ENCODE measurements around the gene CISH. TPM values are rescaled to one million over a fixed set of nuclear protein-coding genes. Genes with fewer than 3 reads are reported as not detected.
A peak's percentile ranks its signal among the peaks of the same experiment; 100 is the strongest.

The CISH gene
- total and polyA plus RNA-seq, 4 donors = 4.7 to 32.5 (median 24.3) TPM

DNA sequence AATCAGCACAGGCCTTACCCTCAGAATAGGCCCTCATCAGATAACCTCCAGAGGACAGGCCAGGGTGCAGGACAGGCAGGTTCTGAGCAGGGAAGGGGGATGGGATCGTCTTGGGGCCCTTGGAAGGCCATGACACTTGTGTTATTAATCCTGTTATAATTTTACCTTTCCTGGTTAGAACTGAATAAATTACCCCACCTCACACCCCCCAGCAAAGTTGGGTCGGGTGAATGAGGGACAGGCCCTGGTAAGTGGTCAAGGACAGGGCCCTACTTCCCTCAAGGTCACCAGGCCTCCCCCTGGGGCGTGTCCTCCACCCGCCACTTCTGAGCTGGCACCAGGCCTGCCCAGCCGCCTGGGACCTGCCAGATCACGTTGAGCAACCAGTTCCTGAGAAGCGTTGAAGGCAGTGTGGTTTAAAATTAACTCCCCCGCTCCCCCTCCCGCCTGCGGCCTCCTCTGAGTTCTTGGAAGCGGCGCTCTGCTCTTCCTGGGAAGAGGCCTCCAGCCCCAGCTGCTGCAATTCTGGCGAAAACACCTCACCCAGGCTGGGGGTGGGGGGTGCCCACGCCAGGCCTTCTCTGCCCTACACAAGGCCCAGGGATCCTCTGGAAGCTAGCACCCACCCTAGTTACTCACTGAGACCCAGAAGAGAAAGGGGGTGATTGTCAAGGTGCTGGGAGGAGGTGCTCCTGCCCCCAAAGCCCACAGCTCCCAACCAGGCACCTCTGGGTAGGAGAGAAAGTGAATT is 10.6 kb downstream of the CISH start (continued):
- TF ChIP-seq, protein P1, sequence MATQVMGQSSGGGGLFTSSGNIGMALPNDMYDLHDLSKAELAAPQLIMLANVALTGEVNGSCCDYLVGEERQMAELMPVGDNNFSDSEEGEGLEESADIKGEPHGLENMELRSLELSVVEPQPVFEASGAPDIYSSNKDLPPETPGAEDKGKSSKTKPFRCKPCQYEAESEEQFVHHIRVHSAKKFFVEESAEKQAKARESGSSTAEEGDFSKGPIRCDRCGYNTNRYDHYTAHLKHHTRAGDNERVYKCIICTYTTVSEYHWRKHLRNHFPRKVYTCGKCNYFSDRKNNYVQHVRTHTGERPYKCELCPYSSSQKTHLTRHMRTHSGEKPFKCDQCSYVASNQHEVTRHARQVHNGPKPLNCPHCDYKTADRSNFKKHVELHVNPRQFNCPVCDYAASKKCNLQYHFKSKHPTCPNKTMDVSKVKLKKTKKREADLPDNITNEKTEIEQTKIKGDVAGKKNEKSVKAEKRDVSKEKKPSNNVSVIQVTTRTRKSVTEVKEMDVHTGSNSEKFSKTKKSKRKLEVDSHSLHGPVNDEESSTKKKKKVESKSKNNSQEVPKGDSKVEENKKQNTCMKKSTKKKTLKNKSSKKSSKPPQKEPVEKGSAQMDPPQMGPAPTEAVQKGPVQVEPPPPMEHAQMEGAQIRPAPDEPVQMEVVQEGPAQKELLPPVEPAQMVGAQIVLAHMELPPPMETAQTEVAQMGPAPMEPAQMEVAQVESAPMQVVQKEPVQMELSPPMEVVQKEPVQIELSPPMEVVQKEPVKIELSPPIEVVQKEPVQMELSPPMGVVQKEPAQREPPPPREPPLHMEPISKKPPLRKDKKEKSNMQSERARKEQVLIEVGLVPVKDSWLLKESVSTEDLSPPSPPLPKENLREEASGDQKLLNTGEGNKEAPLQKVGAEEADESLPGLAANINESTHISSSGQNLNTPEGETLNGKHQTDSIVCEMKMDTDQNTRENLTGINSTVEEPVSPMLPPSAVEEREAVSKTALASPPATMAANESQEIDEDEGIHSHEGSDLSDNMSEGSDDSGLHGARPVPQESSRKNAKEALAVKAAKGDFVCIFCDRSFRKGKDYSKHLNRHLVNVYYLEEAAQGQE (IDR thresholded peaks at IDR 0.05) = peak; percentile 83
- TF ChIP-seq, protein P2, sequence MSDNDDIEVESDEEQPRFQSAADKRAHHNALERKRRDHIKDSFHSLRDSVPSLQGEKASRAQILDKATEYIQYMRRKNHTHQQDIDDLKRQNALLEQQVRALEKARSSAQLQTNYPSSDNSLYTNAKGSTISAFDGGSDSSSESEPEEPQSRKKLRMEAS (IDR thresholded peaks at IDR 0.05) = peak; percentile 95

DNA sequence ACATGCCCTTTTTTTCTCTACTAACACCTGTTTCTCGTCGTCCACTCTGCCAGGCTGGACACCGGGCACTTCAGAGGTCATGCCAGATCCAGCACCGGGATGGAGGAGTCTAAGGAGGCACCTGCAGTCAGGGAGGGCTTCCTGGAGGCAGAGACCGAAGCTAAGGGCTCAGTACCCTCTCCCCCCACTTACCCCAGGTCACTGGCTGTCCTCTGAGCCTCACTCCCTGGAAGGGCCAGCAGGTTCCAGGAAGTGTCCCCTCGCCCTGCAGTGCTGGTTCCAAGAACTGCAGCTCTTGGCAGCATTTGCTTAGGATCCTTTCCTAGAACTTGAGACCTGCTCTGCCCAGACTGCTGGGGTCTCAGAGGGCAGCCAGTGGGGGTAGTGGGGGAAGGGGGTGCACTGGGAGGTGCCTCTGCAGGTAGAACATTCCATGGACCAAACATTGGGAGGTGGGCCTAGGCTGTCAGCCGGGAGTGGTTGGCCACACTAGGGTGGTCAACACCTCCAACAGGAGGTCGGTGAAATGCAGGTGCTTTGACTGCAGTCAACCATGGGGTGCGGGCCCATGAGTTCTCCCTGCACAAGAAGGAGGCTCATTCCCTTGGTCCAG is 11.3 kb downstream of the CISH start:
- peaks cover 0 to 2% (median 0%) of the 10 kb centered on the region in 4 donors for H3K36me3 ChIP-seq (ENCODE audit: control insufficient read depth in 4 of 4, insufficient read depth in 3 of 4, low read depth in 1 of 4, low read length in 3 of 4)
- no peak overlapping the region for H3K9ac ChIP-seq (ENCODE audit: low read depth in 1 of 2, low read length in 2 of 2)
- H3K4me3 ChIP-seq (ENCODE audit: low read depth in 1 of 3, low read length in 3 of 3) = no peak overlapping the region
- TF ChIP-seq YY1 (IDR thresholded peaks at IDR 0.05) (peak; percentile 7), RXRA (IDR thresholded peaks at IDR 0.05) (peak in 1 of 2 donors; percentile 38), HNF4G (IDR thresholded peaks at IDR 0.05) (no peak), HNF4A (conservative IDR thresholded peaks at IDR 0.05) (peak in 1 of 2 donors; percentile 38), NR2F2 (IDR thresholded peaks at IDR 0.05) (no peak), SP1 (IDR thresholded peaks at IDR 0.05) (peak; percentile 5), FOXA1 (IDR thresholded peaks at IDR 0.05) (no peak)
- TF ChIP-seq, protein P2 (IDR thresholded peaks at IDR 0.05) = peak; percentile 28
- TF ChIP-seq, protein P1 (IDR thresholded peaks at IDR 0.05) = no peak
- no peaks in the 10 kb centered on the region for H3K27me3 ChIP-seq (ENCODE audit: control insufficient read depth in 4 of 4, insufficient read depth in 4 of 4, low read length in 3 of 4)
- H3K4me1 ChIP-seq (ENCODE audit: control insufficient read depth in 4 of 4, insufficient read depth in 4 of 4, low read length in 3 of 4) = peaks cover 24 to 64% (median 50%) of the 10 kb centered on the region in 4 donors
- H3K9me3 ChIP-seq (ENCODE audit: control insufficient read depth in 4 of 4, low read length in 3 of 4) = no peaks in the 10 kb centered on the region
- DNase-seq (ENCODE audit: low spot score) = no peak
- 42% methylated on average over 9 of the region's 9 CpGs for WGBS
- H3K27ac ChIP-seq (ENCODE audit: low read depth in 1 of 2, low read length in 2 of 2) = peak overlapping the region; percentile 94 to 98

DNA sequence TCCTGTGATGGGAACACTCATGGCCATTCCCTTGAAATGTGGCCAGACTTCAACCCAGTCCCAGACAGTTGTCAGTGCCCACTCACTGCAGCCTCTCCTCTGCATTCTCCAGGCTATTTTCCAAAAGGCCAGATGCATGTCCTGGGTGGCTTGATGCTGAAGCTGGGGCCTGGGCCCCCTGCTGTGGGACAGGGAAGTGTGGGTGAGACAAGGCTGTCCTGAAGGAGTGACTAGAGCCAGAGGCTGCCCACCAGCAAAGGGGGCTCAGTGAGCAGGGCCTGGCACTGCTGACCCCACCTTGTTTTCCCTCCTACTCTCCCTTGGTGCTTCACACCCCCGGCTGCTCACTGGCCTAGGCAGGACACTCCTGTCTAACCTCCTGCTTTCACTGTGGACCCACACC is 11.9 kb downstream of the CISH start:
- H3K4me3 ChIP-seq (ENCODE audit: low read depth in 1 of 3, low read length in 3 of 3) = no peak overlapping the region
- H3K27me3 ChIP-seq (ENCODE audit: control insufficient read depth in 4 of 4, insufficient read depth in 4 of 4, low read length in 3 of 4) = no peaks in the 10 kb centered on the region
- no peaks in the 10 kb centered on the region for H3K9me3 ChIP-seq (ENCODE audit: control insufficient read depth in 4 of 4, low read length in 3 of 4)
- no peak overlapping the region for H3K9ac ChIP-seq (ENCODE audit: low read depth in 1 of 2, low read length in 2 of 2)
- H3K4me1 ChIP-seq (ENCODE audit: control insufficient read depth in 4 of 4, insufficient read depth in 4 of 4, low read length in 3 of 4) = peaks cover 24 to 61% (median 45%) of the 10 kb centered on the region in 4 donors
- H3K27ac ChIP-seq (ENCODE audit: low read depth in 1 of 2, low read length in 2 of 2) = peak overlapping the region; percentile 94 to 98
- peaks cover 0 to 2% (median 0%) of the 10 kb centered on the region in 4 donors for H3K36me3 ChIP-seq (ENCODE audit: control insufficient read depth in 4 of 4, insufficient read depth in 3 of 4, low read depth in 1 of 4, low read length in 3 of 4)
- TF ChIP-seq YY1 (IDR thresholded peaks at IDR 0.05) = peak; percentile 12
- TF ChIP-seq, protein P3, sequence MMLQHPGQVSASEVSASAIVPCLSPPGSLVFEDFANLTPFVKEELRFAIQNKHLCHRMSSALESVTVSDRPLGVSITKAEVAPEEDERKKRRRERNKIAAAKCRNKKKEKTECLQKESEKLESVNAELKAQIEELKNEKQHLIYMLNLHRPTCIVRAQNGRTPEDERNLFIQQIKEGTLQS (IDR thresholded peaks at IDR 0.05) = no peak
- 39% methylated on average over 1 of the region's 1 CpG for WGBS
- no peak for DNase-seq (ENCODE audit: low spot score)

Measured in liver (tissue), 9 donors.